ENCODE data around the gene POLRMT.

The POLRMT gene

DNA sequence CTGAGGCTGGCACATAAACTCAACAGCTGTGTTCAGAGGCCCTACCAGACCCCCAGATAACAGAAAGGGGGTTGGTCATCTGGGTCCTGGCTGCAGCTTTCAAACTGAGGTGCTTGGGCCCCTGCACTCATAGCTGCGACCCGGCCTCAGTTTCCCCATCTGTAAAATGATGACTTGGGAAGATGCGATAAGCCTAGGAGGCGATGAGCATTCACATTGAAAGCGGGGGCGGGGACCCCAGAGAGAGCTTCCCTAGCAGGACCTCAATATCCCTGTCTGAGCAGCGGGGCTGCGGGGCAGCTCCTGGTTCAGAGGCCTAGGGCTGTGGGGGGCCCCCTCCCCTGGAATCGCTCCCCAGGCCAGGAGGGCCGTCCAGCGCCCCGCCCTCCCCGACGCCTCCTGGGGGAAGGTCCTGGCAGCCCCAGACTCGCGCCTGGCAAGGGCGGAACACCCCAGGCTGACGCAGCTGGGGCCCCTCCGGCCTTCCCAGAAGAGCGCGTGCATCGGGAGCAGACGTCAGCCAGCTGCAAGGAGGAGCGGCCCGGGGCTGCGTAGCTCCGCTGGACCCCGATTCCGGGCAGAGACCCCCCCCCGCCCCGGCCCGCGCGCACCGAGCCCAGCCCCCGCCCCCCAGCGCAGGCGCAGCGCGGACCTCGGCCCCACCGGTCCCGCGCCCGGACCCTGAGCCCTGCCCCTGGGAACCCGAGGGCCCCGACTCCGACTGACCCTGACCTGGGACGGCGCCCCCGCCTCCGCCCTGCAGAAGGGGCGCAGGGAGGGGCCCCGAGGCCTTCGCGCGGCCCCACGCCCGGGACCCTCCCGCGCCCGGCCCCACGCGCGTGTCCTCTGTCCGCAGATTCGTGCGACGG, 46.3 kb upstream of the POLRMT start:
- TF ChIP-seq TAF1 (IDR thresholded peaks at IDR 0.05; ENCODE audit: borderline replicate concordance, insufficient read depth, low read length) (no peak), FOXP2 (optimal IDR thresholded peaks at IDR 0.05; ENCODE audit: borderline replicate concordance, extremely low read depth, extremely low read length, insufficient read depth) (peak; percentile 10), SIN3A (IDR thresholded peaks at IDR 0.05; ENCODE audit: borderline replicate concordance, insufficient read depth, low read length) (no peak), POLR2AphosphoS5 (IDR thresholded peaks at IDR 0.05; ENCODE audit: low read depth, low read length) (no peak)
- TF ChIP-seq, protein P1, sequence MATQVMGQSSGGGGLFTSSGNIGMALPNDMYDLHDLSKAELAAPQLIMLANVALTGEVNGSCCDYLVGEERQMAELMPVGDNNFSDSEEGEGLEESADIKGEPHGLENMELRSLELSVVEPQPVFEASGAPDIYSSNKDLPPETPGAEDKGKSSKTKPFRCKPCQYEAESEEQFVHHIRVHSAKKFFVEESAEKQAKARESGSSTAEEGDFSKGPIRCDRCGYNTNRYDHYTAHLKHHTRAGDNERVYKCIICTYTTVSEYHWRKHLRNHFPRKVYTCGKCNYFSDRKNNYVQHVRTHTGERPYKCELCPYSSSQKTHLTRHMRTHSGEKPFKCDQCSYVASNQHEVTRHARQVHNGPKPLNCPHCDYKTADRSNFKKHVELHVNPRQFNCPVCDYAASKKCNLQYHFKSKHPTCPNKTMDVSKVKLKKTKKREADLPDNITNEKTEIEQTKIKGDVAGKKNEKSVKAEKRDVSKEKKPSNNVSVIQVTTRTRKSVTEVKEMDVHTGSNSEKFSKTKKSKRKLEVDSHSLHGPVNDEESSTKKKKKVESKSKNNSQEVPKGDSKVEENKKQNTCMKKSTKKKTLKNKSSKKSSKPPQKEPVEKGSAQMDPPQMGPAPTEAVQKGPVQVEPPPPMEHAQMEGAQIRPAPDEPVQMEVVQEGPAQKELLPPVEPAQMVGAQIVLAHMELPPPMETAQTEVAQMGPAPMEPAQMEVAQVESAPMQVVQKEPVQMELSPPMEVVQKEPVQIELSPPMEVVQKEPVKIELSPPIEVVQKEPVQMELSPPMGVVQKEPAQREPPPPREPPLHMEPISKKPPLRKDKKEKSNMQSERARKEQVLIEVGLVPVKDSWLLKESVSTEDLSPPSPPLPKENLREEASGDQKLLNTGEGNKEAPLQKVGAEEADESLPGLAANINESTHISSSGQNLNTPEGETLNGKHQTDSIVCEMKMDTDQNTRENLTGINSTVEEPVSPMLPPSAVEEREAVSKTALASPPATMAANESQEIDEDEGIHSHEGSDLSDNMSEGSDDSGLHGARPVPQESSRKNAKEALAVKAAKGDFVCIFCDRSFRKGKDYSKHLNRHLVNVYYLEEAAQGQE (IDR thresholded peaks at IDR 0.05; ENCODE audit: insufficient read depth in 1 of 2, low read depth in 2 of 2, low read length in 2 of 2), result no peak

DNA sequence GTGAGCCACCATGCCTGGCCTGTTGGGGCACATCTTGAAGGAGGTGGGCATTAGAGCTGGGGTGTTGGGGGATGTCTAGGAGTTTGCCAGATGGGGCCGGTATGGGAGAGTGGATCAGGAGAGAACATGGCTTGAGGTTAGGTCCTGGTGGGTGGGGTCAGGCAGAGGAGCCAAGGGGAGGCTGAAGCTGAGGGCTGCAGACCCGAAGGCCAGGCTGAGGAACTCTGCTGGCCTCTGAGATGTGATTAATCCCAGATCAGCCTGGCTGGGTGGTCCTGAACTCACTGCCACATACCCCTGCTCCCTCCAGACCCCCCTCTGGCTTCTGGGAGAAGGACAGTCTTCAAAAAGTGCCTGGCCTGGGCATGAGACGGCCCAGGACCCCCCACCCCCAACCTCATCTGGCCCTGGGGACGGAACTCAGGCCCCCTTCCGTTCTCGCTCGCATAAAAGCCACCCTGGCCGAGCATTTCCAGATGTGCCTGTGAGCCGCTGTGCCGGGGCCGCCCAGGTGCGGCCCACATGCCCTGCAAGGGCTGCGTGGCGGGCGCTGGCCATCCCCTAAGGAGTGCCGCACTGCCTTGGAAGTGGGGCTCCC, 45.6 kb upstream of the POLRMT start:
- TF ChIP-seq POLR2AphosphoS5 (IDR thresholded peaks at IDR 0.05; ENCODE audit: low read depth, low read length) (no peak), TAF1 (IDR thresholded peaks at IDR 0.05; ENCODE audit: borderline replicate concordance, insufficient read depth, low read length) (no peak), FOXP2 (optimal IDR thresholded peaks at IDR 0.05; ENCODE audit: borderline replicate concordance, extremely low read depth, extremely low read length, insufficient read depth) (no peak), SIN3A (IDR thresholded peaks at IDR 0.05; ENCODE audit: borderline replicate concordance, insufficient read depth, low read length) (no peak)
- TF ChIP-seq, protein P1 (IDR thresholded peaks at IDR 0.05; ENCODE audit: insufficient read depth in 1 of 2, low read depth in 2 of 2, low read length in 2 of 2), result no peak

DNA sequence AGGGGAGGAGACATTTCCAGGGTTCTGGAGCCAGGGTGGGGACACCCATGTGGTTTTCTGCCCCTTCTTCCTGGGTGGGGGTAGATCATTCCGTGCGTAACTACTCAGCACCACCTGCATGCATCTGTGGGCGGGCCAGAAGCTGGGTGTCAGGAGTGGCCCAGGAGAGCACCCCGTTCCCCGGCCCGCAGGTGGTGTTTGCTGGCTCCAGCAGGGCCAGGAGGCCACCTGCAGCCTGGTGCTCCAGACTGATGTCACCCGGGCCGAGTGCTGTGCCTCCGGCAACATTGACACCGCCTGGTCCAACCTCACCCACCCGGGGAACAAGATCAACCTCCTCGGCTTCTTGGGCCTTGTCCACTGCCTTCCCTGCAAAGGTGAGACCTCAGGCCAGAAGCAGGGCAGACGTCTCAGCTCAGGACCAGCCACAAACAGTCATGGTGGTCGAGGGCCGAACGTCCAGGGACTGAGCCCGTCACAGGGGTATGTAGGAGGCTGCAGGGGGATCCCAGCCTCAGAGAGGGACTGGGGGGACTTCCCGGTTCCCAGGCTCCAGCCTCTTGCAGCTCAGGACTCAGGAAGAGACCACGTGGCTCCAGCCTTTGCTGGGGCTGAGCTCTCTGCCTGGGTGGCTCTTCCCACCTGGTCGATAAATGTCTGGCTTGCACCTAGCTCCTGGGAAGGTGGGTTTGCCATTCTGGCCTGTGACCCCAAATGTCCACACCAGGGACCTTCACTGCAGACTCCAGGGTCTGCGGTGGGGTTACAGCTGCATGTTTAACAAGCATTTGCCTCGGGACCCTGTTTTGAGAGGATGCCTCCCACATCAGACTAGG, 44.5 kb upstream of the POLRMT start:
- TF ChIP-seq POLR2AphosphoS5 (IDR thresholded peaks at IDR 0.05; ENCODE audit: low read depth, low read length), result no peak
- no peak for TF ChIP-seq FOXP2 (optimal IDR thresholded peaks at IDR 0.05; ENCODE audit: borderline replicate concordance, extremely low read depth, extremely low read length, insufficient read depth)
- TF ChIP-seq, protein P1 (IDR thresholded peaks at IDR 0.05; ENCODE audit: insufficient read depth in 1 of 2, low read depth in 2 of 2, low read length in 2 of 2), result no peak
- no peak for TF ChIP-seq TAF1 (IDR thresholded peaks at IDR 0.05; ENCODE audit: borderline replicate concordance, insufficient read depth, low read length)
- TF ChIP-seq SIN3A (IDR thresholded peaks at IDR 0.05; ENCODE audit: borderline replicate concordance, insufficient read depth, low read length), result no peak

DNA sequence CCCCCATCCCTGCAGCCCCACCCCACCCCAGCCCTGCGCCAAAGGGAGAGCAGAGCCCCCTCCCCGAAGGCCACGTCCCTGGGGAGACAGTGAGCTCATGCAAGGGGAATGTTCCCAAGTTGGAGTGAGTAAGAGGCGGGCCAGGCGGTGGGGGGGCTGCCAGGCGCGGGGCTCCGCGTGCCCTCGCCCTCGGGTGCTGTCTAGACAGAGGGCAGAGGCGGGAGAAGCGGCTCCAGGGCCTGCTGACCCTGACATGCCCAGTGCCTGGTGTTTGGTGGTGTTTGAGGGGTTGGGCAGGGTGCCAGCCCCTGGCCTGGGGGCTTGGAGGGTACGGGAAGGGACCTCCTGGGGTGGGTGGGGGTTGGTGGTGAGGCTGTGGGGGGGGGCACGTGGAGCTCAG, 43.9 kb upstream of the POLRMT start:
- TF ChIP-seq SIN3A (IDR thresholded peaks at IDR 0.05; ENCODE audit: borderline replicate concordance, insufficient read depth, low read length) (no peak), TAF1 (IDR thresholded peaks at IDR 0.05; ENCODE audit: borderline replicate concordance, insufficient read depth, low read length) (no peak), FOXP2 (optimal IDR thresholded peaks at IDR 0.05; ENCODE audit: borderline replicate concordance, extremely low read depth, extremely low read length, insufficient read depth) (no peak), POLR2AphosphoS5 (IDR thresholded peaks at IDR 0.05; ENCODE audit: low read depth, low read length) (no peak)
- TF ChIP-seq, protein P1 (IDR thresholded peaks at IDR 0.05; ENCODE audit: insufficient read depth in 1 of 2, low read depth in 2 of 2, low read length in 2 of 2), result no peak
